ENCODE measurements around the gene NOP16.

Gene NOP16

DNA sequence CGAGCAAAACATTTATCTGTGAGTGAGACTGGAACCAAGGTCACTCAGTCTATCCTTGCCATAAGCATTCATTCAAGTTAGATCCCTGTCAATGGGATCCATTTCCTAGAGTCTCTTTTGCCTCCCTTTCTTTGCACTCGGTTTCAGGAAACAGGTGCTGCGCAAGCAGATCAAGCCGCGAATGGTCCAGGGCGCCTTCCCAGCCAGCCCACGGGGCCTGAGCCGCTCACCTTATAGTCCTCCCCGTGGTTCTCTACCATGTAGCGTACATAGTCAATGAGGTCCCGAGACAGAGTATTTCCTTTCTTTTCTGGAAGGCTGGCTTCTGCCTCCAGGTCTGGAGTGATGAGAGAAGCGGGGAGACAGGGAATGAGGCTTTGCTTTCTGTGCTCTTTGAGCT is 3.4 kb downstream of the NOP16 start:
- Histone ChIP-seq H3K4me3 (ENCODE audit: low read depth, low read length) (no peak overlapping the region), H3K27me3 (ENCODE audit: insufficient read depth, low read length) (no peaks in the 10 kb centered on the region), H2AFZ (ENCODE audit: low read length, unreplicated experiment) (no peak overlapping the region), H3K79me2 (ENCODE audit: control insufficient read depth, insufficient read depth, low read length, unreplicated experiment) (peaks cover 32% of the 10 kb centered on the region), H3K36me3 (ENCODE audit: insufficient read depth, low read length) (peaks cover 12% of the 10 kb centered on the region; the same call in 1 of the 2 replicates), H3K27ac (ENCODE audit: low read depth, low read length) (no peak overlapping the region), H3K4me1 (ENCODE audit: control insufficient read depth, insufficient read depth, low read length, unreplicated experiment) (peaks cover 15% of the 10 kb centered on the region)

DNA sequence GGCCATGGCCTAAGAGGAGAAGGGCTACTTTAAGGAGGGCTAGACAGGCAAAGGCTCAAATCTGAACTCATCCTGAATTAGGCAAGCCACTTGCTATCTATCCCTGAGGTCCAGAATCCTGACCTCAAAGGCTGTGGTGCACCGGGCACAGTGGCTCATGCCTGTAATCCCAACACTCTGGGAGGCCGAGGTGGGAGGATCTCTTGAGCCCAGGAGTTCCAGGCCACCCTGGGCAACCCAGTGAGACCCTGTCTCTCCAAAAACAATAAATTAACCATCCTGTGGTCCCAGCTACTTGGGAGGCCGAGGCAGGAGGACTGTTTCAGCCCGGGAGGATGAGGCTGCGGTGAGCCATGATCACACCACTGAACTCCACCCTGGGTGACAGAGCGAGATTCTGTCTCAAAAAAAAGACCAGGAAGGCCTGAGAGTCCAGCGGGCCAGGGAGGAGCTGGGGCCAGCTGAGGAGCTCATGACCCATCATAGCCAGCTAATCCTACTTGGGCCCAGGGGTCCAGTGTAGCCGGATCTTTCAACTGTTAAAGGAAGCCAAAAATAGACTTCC is 4.0 kb downstream of the NOP16 start:
- Histone ChIP-seq H3K36me3 (ENCODE audit: insufficient read depth, low read length) (peaks cover 12% of the 10 kb centered on the region; the same call in 1 of the 2 replicates), H3K4me1 (ENCODE audit: control insufficient read depth, insufficient read depth, low read length, unreplicated experiment) (peaks cover 15% of the 10 kb centered on the region), H3K4me3 (ENCODE audit: low read depth, low read length) (no peak overlapping the region), H3K27ac (ENCODE audit: low read depth, low read length) (no peak overlapping the region), H3K79me2 (ENCODE audit: control insufficient read depth, insufficient read depth, low read length, unreplicated experiment) (peaks cover 32% of the 10 kb centered on the region), H2AFZ (ENCODE audit: low read length, unreplicated experiment) (no peak overlapping the region), H3K27me3 (ENCODE audit: insufficient read depth, low read length) (no peaks in the 10 kb centered on the region)

DNA sequence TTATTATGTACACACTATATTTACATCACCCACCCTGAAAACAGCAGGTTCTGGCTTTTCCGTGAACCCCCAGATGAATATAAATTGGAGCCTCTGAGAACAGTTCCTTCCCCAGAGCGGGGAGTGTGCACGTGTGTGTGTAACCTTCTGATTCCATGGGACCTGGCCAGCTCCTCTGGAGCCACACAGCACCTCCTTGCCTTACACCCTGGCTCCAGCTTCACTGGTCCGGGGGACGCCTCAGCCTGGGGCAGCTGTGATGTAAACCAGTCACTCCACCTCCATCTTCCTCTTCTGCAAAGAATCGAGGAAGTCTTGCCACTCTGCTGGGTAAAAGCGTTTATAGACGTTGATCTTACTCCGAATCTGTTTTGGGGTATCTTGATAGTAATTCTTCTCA is 4.4 kb downstream of the NOP16 start:
- peaks cover 32% of the 10 kb centered on the region for H3K79me2 ChIP-seq (ENCODE audit: control insufficient read depth, insufficient read depth, low read length, unreplicated experiment)
- no peaks in the 10 kb centered on the region for H3K27me3 ChIP-seq (ENCODE audit: insufficient read depth, low read length)
- no peak overlapping the region for H3K4me3 ChIP-seq (ENCODE audit: low read depth, low read length)
- H3K36me3 ChIP-seq (ENCODE audit: insufficient read depth, low read length), result peaks cover 12% of the 10 kb centered on the region; the same call in 1 of the 2 replicates
- H3K27ac ChIP-seq (ENCODE audit: low read depth, low read length), result no peak overlapping the region
- H3K4me1 ChIP-seq (ENCODE audit: control insufficient read depth, insufficient read depth, low read length, unreplicated experiment), result peaks cover 15% of the 10 kb centered on the region
- no peak overlapping the region for H2AFZ ChIP-seq (ENCODE audit: low read length, unreplicated experiment)

DNA sequence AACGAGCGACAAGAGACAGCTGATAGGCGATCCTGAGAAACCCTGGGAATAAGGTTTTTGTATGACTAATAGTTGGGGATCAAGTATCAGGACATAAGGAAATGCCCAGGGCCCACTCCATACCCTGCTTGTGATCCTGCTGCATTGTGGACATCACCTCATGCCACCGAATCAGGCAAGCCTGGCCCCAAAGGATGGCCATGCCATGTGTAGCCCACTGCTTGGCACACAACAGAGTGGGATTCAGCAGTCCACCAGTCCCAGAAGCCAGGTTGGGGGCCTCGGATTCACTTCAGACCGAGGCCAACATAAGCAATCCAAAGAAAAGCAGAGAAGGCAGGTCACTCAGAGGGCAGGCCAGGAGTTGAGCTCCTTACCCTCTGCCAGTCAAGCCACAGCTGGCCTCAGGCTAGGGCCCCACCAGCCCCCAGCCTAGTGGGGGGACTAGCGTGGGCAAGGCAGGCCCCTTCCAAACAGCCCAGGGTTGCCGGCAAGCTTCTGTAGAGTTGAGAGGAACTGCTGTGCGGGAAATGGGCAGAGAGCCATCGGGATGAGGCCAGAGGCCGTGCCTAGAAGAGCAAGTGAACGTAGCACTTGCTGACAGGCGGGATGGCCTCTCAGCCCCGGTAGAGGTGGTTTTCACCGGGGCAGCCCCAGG is 5.0 kb downstream of the NOP16 start:
- Histone ChIP-seq H3K4me3 (ENCODE audit: low read depth, low read length) (no peak overlapping the region), H3K4me1 (ENCODE audit: control insufficient read depth, insufficient read depth, low read length, unreplicated experiment) (peaks cover 15% of the 10 kb centered on the region), H3K27me3 (ENCODE audit: insufficient read depth, low read length) (no peaks in the 10 kb centered on the region), H3K79me2 (ENCODE audit: control insufficient read depth, insufficient read depth, low read length, unreplicated experiment) (peaks cover 32% of the 10 kb centered on the region), H2AFZ (ENCODE audit: low read length, unreplicated experiment) (no peak overlapping the region), H3K27ac (ENCODE audit: low read depth, low read length) (no peak overlapping the region), H3K36me3 (ENCODE audit: insufficient read depth, low read length) (peaks cover 12% of the 10 kb centered on the region; the same call in 1 of the 2 replicates)

DNA sequence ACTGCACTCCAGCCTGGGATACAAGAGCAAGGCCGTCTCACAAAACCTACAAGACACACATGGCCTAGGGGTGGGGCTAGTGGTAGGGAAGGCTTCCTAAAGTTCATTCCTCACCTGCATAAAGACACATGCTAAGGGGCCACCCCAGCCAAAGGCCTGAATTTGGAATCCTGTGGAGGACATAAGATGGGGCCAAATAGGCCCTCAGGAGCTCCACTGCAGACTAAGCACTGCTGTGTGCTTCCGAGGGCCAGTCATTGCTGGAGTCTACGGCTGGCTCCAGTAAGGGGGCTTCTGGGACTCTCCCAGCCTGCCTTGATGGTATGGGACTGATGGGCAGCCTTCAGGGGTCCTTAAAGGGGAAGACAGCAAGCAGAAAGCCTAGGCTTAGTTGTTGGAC is 5.7 kb downstream of the NOP16 start:
- no peak overlapping the region for H2AFZ ChIP-seq (ENCODE audit: low read length, unreplicated experiment)

DNA sequence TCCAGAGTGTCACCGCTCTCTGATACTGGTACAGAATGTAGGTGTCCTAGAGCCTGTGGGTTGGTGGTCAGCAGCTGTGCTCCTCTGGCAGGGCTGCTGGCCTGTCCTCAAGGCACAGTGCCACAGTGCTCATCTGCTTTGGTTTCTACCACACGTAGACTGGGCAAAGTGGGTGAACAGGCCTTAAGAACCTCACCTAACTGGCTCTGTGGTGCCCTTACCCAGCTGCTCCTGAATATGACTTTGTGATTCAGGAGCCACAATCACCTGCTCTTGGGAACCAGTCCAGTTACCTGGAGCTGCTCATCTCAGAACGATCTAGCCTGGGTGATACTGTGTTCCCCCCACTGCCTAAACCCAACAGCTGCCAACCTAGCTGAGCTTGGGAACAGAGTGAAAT is 6.4 kb downstream of the NOP16 start:
- Histone ChIP-seq H3K36me3 (ENCODE audit: insufficient read depth, low read length) (peaks cover 12% of the 10 kb centered on the region; the same call in 1 of the 2 replicates), H3K79me2 (ENCODE audit: control insufficient read depth, insufficient read depth, low read length, unreplicated experiment) (peaks cover 18% of the 10 kb centered on the region), H2AFZ (ENCODE audit: low read length, unreplicated experiment) (no peak overlapping the region), H3K4me3 (ENCODE audit: low read depth, low read length) (no peak overlapping the region), H3K4me1 (ENCODE audit: control insufficient read depth, insufficient read depth, low read length, unreplicated experiment) (peaks cover 10% of the 10 kb centered on the region), H3K27me3 (ENCODE audit: insufficient read depth, low read length) (no peaks in the 10 kb centered on the region), H3K27ac (ENCODE audit: low read depth, low read length) (no peak overlapping the region)

More for the DNA sequence above, 5.7 kb downstream of the NOP16 start:
- Histone ChIP-seq H3K36me3 (ENCODE audit: insufficient read depth, low read length) (peaks cover 12% of the 10 kb centered on the region; the same call in 1 of the 2 replicates), H3K4me3 (ENCODE audit: low read depth, low read length) (no peak overlapping the region), H3K79me2 (ENCODE audit: control insufficient read depth, insufficient read depth, low read length, unreplicated experiment) (peaks cover 25% of the 10 kb centered on the region), H3K27me3 (ENCODE audit: insufficient read depth, low read length) (no peaks in the 10 kb centered on the region), H3K4me1 (ENCODE audit: control insufficient read depth, insufficient read depth, low read length, unreplicated experiment) (peaks cover 15% of the 10 kb centered on the region), H3K27ac (ENCODE audit: low read depth, low read length) (no peak overlapping the region)

DNA sequence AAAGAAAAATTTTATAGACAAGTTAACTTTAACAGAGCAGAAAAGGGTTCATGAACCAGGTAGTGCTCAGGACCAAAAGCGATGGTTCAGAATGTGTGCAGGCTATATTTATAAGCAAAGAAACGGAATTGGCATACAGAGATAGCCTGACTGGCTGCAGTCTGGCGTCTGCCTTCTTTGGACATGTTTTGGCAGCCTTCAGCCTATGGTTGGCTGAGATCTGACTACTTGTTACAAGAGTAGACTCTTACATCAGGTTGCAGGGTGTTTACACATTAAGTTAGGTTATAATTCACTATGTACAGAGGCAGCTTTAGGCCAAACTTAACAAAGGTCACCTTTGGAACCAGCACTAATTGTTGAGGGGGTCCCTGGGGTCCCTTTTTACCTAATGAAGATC is 7.0 kb downstream of the NOP16 start:
- Histone ChIP-seq H3K27ac (ENCODE audit: low read depth, low read length) (no peak overlapping the region), H3K27me3 (ENCODE audit: insufficient read depth, low read length) (no peaks in the 10 kb centered on the region), H3K4me1 (ENCODE audit: control insufficient read depth, insufficient read depth, low read length, unreplicated experiment) (peaks cover 5% of the 10 kb centered on the region), H2AFZ (ENCODE audit: low read length, unreplicated experiment) (no peak overlapping the region), H3K79me2 (ENCODE audit: control insufficient read depth, insufficient read depth, low read length, unreplicated experiment) (peaks cover 12% of the 10 kb centered on the region), H3K4me3 (ENCODE audit: low read depth, low read length) (no peak overlapping the region), H3K36me3 (ENCODE audit: insufficient read depth, low read length) (peaks cover 12% of the 10 kb centered on the region; the same call in 1 of the 2 replicates)

DNA sequence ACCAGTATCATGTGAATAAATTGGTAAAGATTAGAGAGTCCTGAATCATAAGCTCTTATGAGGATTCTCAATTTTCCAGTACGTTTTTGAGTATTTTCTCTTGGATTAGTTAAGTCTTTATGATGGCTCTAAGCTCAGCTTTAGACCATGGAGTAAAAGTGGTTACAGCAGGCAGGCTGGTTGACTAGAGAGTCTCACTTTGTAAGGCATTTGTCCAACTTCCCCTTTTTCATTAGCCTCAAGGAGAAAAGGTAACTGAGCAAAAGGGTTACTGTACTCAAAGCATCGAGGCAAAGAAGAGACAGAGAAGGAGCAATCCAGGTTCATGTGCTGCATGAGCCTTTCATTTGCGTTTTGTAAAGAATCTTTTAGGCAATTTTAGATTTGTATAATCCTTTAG is 8.5 kb downstream of the NOP16 start:
- H3K4me3 ChIP-seq (ENCODE audit: low read depth, low read length), result no peak overlapping the region
- H3K27me3 ChIP-seq (ENCODE audit: insufficient read depth, low read length), result no peaks in the 10 kb centered on the region
- no peak overlapping the region for H3K27ac ChIP-seq (ENCODE audit: low read depth, low read length)
- no peaks in the 10 kb centered on the region for H3K4me1 ChIP-seq (ENCODE audit: control insufficient read depth, insufficient read depth, low read length, unreplicated experiment)
- no peaks in the 10 kb centered on the region for H3K79me2 ChIP-seq (ENCODE audit: control insufficient read depth, insufficient read depth, low read length, unreplicated experiment)
- H2AFZ ChIP-seq (ENCODE audit: low read length, unreplicated experiment), result no peak overlapping the region
- peaks cover 7% of the 10 kb centered on the region; the same call in 1 of the 2 replicates for H3K36me3 ChIP-seq (ENCODE audit: insufficient read depth, low read length)

DNA sequence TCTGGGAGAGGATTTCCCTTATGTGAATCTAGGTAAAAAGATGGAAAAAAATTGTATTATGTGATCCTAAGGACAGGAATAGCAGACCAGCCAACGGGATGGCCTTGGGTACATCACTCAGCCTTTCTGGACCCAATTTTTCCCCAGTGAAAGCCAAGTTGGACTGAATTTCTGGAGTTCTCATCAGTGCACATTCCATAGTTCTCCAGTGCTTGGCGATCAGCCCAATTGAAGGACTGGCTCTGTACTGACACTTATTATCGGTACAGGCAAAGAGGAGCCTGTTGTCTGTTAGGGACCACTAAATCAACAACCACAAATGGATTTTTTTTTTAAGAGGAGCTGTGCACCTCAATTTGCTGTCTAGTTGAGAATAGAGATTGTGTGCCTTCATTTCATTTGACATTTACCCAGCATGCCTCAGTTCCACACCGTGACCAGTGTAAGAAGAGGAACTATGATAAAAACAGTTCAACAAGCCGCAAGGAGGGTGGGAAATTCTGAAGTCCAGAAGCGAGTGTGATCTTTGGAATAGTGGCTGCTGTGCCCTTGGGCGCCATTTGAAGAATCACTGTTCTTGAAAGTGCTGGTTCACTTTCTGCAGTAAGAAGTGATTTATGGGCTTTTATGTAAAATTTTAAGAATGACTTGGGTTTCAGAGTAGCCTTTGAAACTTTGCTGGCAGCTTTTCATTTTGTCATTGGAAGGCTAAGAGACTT is 15.1 kb downstream of the NOP16 start:
- no peaks in the 10 kb centered on the region for H3K4me1 ChIP-seq (ENCODE audit: control insufficient read depth, insufficient read depth, low read length, unreplicated experiment)
- H3K4me3 ChIP-seq (ENCODE audit: low read depth, low read length), result no peak overlapping the region
- H3K27ac ChIP-seq (ENCODE audit: low read depth, low read length), result no peak overlapping the region
- H3K27me3 ChIP-seq (ENCODE audit: insufficient read depth, low read length), result no peaks in the 10 kb centered on the region
- no peak overlapping the region for H2AFZ ChIP-seq (ENCODE audit: low read length, unreplicated experiment)
- no peaks in the 10 kb centered on the region for H3K79me2 ChIP-seq (ENCODE audit: control insufficient read depth, insufficient read depth, low read length, unreplicated experiment)
- peaks cover 9% of the 10 kb centered on the region; the same call in 1 of the 2 replicates for H3K36me3 ChIP-seq (ENCODE audit: insufficient read depth, low read length)

DNA sequence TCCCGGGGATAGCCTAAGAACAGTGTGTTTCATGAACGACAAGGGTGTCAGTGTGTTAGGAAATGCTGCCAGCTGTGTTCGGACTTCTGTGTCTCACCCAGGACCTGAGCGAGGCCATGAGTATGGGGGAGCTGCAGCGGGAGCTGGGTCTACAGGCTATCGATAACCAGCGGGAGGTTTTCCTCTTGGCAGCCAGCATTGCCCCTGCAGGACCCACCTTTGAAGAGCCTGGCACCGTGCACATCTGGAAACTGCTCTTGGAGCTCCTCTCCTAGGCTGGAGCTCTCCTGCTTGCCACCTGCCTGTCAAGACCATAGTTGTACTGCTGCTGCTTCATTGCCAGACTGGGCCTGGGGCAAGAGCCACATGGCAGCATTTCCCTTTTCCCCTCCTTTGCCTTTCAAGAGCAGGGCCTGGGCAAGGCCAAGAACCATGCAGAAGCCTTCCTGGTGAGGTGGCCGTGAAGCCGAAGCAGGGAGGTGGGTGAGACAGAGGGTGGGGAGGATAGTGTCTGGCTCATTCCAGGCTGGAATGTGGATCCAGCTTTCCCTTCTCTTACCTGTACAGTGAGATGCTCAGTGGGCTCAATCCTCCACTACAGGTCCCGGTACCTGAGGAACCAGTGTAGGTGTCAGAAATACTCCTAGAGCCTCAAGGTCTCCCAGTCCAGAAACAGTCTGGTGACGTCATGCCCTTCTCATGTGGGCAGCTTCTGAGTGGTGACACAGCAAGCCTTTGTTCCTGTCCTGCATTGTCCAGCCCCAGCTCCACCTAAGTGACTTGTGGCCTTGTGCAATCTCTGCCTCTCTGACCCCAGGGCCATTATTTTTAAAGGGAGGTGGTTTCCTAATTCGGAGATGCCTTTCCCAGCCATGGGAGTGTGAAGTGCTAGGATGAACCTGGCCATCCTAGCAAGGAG is 16.5 kb downstream of the NOP16 start:
- no peak overlapping the region for H3K4me3 ChIP-seq (ENCODE audit: low read depth, low read length)
- no peak overlapping the region for H3K27ac ChIP-seq (ENCODE audit: low read depth, low read length)
- peaks cover 5% of the 10 kb centered on the region for H3K79me2 ChIP-seq (ENCODE audit: control insufficient read depth, insufficient read depth, low read length, unreplicated experiment)
- peaks cover 11% of the 10 kb centered on the region for H3K4me1 ChIP-seq (ENCODE audit: control insufficient read depth, insufficient read depth, low read length, unreplicated experiment)
- H2AFZ ChIP-seq (ENCODE audit: low read length, unreplicated experiment), result no peak overlapping the region
- peaks cover 9% of the 10 kb centered on the region; the same call in 1 of the 2 replicates for H3K36me3 ChIP-seq (ENCODE audit: insufficient read depth, low read length)
- no peaks in the 10 kb centered on the region for H3K27me3 ChIP-seq (ENCODE audit: insufficient read depth, low read length)

Data from ACC112 (cell line).